ENCODE measurements around the gene AARS2. TPM values are rescaled to one million over a fixed set of nuclear protein-coding genes. Genes with fewer than 3 reads are reported as not detected.

AARS2 gene
- 16.4 and 24.3 TPM in 2 replicates for total RNA-seq
- 3.4 and 5.5 TPM in 2 replicates for polyA plus RNA-seq
- polyA plus RNA-seq (2012): 4.9 and 9.1 TPM in 2 replicates
- 7.0 and 12.8 TPM in 2 replicates for polyA minus RNA-seq (ENCODE audit: low replicate concordance)

- peak within 1 kb of the TSS; percentile 65 for H3K9ac ChIP-seq (ENCODE audit: insufficient read depth, low read length)
These were observed at the start of gene AARS2 for GRCh38 chr6:44312901-44313788. TSS of gene AARS2 (minus strand) at chr6:44313347. CDS start at chr6:44313323, 24 bp downstream.

GRCh38 chr6:44361947-44362346, 48.8 kb upstream of the AARS2 start:
- H3K9ac ChIP-seq (ENCODE audit: insufficient read depth, low read length): no peak overlapping the region
- H3K4me3 ChIP-seq (replicated peaks in 1 of 4; ENCODE audit: control extremely low read depth in 1 of 4, insufficient read depth in 1 of 4, low read depth in 3 of 4, low read length in 4 of 4): no peak overlapping the region
- H3K4me1 ChIP-seq (ENCODE audit: control insufficient read depth, extremely low read depth, insufficient read depth, low read length): no peaks in the 10 kb centered on the region
- H3K27me3 ChIP-seq (ENCODE audit: control insufficient read depth, insufficient read depth, low read length): peaks cover 19% of the 10 kb centered on the region
- H3K4me2 ChIP-seq (ENCODE audit: extremely low read depth, insufficient read depth, low read length): no peak overlapping the region
- no peaks in the 10 kb centered on the region for H3K36me3 ChIP-seq (ENCODE audit: control insufficient read depth, insufficient read depth, low read length)
- no peak for TF ChIP-seq EZH2 (IDR thresholded peaks at IDR 0.05; ENCODE audit: low read length, missing control alignments)
- TF ChIP-seq, protein P1, sequence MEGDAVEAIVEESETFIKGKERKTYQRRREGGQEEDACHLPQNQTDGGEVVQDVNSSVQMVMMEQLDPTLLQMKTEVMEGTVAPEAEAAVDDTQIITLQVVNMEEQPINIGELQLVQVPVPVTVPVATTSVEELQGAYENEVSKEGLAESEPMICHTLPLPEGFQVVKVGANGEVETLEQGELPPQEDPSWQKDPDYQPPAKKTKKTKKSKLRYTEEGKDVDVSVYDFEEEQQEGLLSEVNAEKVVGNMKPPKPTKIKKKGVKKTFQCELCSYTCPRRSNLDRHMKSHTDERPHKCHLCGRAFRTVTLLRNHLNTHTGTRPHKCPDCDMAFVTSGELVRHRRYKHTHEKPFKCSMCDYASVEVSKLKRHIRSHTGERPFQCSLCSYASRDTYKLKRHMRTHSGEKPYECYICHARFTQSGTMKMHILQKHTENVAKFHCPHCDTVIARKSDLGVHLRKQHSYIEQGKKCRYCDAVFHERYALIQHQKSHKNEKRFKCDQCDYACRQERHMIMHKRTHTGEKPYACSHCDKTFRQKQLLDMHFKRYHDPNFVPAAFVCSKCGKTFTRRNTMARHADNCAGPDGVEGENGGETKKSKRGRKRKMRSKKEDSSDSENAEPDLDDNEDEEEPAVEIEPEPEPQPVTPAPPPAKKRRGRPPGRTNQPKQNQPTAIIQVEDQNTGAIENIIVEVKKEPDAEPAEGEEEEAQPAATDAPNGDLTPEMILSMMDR (conservative IDR thresholded peaks at IDR 0.05 in 1 of 2, IDR thresholded peaks at IDR 0.05 in 1 of 2; ENCODE audit: low read depth in 1 of 2, low read length in 2 of 2): no peak
- no peaks in the 10 kb centered on the region for H3K79me2 ChIP-seq (ENCODE audit: control insufficient read depth, insufficient read depth, low read length)
- no peak overlapping the region for H3K27ac ChIP-seq (ENCODE audit: insufficient read depth, low read length)
- no peak overlapping the region for H2AFZ ChIP-seq (ENCODE audit: low read length)
- no peaks in the 10 kb centered on the region for H4K20me1 ChIP-seq (ENCODE audit: control insufficient read depth, extremely low read depth, insufficient read depth, low read length)
- H3K9me3 ChIP-seq (ENCODE audit: control insufficient read depth, insufficient read depth, low read depth, low read length): no peaks in the 10 kb centered on the region
- DNase-seq (ENCODE audit: low read depth in 2 of 2): no peak

More at GRCh38 chr6:44312901-44313788, at the start of gene AARS2:
- Histone ChIP-seq H2AFZ (ENCODE audit: low read length) (peak within 1 kb of the TSS; percentile 89), H3K36me3 (ENCODE audit: control insufficient read depth, insufficient read depth, low read length) (peaks cover 11% of the 10 kb centered on the region), H3K79me2 (ENCODE audit: control insufficient read depth, insufficient read depth, low read length) (peaks cover 6% of the 10 kb centered on the region), H3K27me3 (ENCODE audit: control insufficient read depth, insufficient read depth, low read length) (peaks cover 3% of the 10 kb centered on the region), H3K4me1 (ENCODE audit: control insufficient read depth, extremely low read depth, insufficient read depth, low read length) (peaks cover 11% of the 10 kb centered on the region), H3K27ac (ENCODE audit: insufficient read depth, low read length) (peak within 1 kb of the TSS; percentile 63), H3K4me3 (replicated peaks in 1 of 4; ENCODE audit: control extremely low read depth in 1 of 4, insufficient read depth in 1 of 4, low read depth in 3 of 4, low read length in 4 of 4) (peak within 1 kb of the TSS; percentile 61 to 97 (median 78)), H3K4me2 (ENCODE audit: extremely low read depth, insufficient read depth, low read length) (peak within 1 kb of the TSS; percentile 94), H3K9me3 (ENCODE audit: control insufficient read depth, insufficient read depth, low read depth, low read length) (no peaks in the 10 kb centered on the region), H4K20me1 (ENCODE audit: control insufficient read depth, extremely low read depth, insufficient read depth, low read length) (no peaks in the 10 kb centered on the region)
- peak; percentile 79 to 87 for DNase-seq (ENCODE audit: low read depth in 2 of 2)
- no peak for TF ChIP-seq EZH2 (IDR thresholded peaks at IDR 0.05; ENCODE audit: low read length, missing control alignments)
- TF ChIP-seq, protein P1 (conservative IDR thresholded peaks at IDR 0.05 in 1 of 2, IDR thresholded peaks at IDR 0.05 in 1 of 2; ENCODE audit: low read depth in 1 of 2, low read length in 2 of 2): peak; percentile 97 to 98

DNA sequence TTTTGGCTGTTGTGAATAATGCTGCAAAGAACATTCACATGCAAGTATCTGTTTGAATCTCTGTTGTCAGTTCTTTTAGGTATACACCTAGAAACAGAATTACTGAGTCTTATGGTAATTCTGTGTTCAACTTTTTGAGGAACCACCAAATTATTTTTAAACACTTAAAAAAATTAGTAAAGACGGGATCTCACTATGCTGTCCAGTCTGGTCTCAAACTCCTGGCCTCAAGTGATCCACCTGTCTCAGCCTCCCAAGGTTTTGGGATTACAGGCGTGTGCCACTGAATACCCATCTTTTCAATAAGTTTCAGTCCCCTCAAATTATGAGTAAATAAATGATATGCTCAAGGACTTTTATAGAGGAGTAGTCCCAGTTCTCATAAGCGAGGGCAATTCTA, 46.8 kb upstream of the AARS2 start:
- H2AFZ ChIP-seq (ENCODE audit: low read length): no peak overlapping the region
- TF ChIP-seq, protein P1 (conservative IDR thresholded peaks at IDR 0.05 in 1 of 2, IDR thresholded peaks at IDR 0.05 in 1 of 2; ENCODE audit: low read depth in 1 of 2, low read length in 2 of 2): no peak
- no peak for TF ChIP-seq EZH2 (IDR thresholded peaks at IDR 0.05; ENCODE audit: low read length, missing control alignments)

More for the DNA sequence above, 46.8 kb upstream of the AARS2 start:
- Histone ChIP-seq H3K4me1 (ENCODE audit: control insufficient read depth, extremely low read depth, insufficient read depth, low read length) (no peaks in the 10 kb centered on the region), H3K4me2 (ENCODE audit: extremely low read depth, insufficient read depth, low read length) (no peak overlapping the region), H3K79me2 (ENCODE audit: control insufficient read depth, insufficient read depth, low read length) (no peaks in the 10 kb centered on the region), H3K27ac (ENCODE audit: insufficient read depth, low read length) (no peak overlapping the region), H3K27me3 (ENCODE audit: control insufficient read depth, insufficient read depth, low read length) (peaks cover 26% of the 10 kb centered on the region), H3K36me3 (ENCODE audit: control insufficient read depth, insufficient read depth, low read length) (no peaks in the 10 kb centered on the region), H4K20me1 (ENCODE audit: control insufficient read depth, extremely low read depth, insufficient read depth, low read length) (no peaks in the 10 kb centered on the region), H3K4me3 (replicated peaks in 1 of 4; ENCODE audit: control extremely low read depth in 1 of 4, insufficient read depth in 1 of 4, low read depth in 3 of 4, low read length in 4 of 4) (no peak overlapping the region), H3K9me3 (ENCODE audit: control insufficient read depth, insufficient read depth, low read depth, low read length) (no peaks in the 10 kb centered on the region), H3K9ac (ENCODE audit: insufficient read depth, low read length) (no peak overlapping the region)
- DNase-seq (ENCODE audit: low read depth in 2 of 2): no peak

Data from fibroblast of lung (primary cell).